GM23248 (cell line): Measurements from ENCODE around the gene EZH2.

Experiments used
- EZH2 ChIP-seq: fragments of 200-600 bp; sonication (generic); IDR thresholded peaks from 2 replicates; pipeline ENCODE4 v1.6.1; 2018; ENCODE audit warnings: antibody characterized with exemption, mild to moderate bottlenecking; ENCODE audit not compliant: insufficient read depth, poor library complexity, severe bottlenecking
- EZH2phosphoT487 ChIP-seq: fragments of 200-600 bp; sonication (generic); IDR thresholded peaks from 2 replicates; pipeline ENCODE4 v1.6.1; 2018; ENCODE audit warnings: antibody characterized with exemption, moderate library complexity, mild to moderate bottlenecking, low read depth; ENCODE audit not compliant: insufficient read depth

- TF ChIP-seq EZH2 (no peak), EZH2phosphoT487 (no peak)
Observed at GRCh38 chr7:148915211-148915610, 31.1 kb upstream of the EZH2 start.
